ENCODE data around the gene ABCB6. TPM values are rescaled to one million over a fixed set of nuclear protein-coding genes. Genes with fewer than 3 reads are reported as not detected.

ABCB6 gene
- total RNA-seq, 4 donors from 2014 or later: 17.4 to 27.3 (median 19.6) TPM

DNA sequence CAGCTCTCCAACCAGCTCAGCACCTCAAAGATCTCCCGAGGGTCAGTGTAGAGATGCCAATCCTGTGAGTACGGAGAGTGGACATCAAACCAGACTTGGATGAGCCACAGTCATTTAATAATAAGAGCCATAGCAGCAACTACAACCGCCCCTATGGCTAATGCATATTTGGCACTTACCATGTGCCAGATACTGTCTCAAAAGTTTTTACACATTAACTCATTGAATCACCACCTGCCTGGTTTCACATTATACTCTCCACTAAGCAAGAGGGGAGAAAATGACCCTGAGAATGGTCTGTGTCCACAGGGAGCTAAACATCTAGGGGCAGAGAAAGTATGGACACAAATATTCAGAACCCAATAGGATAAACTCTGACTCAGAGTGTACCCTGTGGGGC lies 44.6 kb downstream of the ABCB6 start:
- TF ChIP-seq EP300 (IDR thresholded peaks at IDR 0.05) (no peak), POLR2AphosphoS5 (IDR thresholded peaks at IDR 0.05) (no peak), POLR2A (IDR thresholded peaks at IDR 0.05; ENCODE audit: low read depth) (no peak)
- TF ChIP-seq, protein P1, sequence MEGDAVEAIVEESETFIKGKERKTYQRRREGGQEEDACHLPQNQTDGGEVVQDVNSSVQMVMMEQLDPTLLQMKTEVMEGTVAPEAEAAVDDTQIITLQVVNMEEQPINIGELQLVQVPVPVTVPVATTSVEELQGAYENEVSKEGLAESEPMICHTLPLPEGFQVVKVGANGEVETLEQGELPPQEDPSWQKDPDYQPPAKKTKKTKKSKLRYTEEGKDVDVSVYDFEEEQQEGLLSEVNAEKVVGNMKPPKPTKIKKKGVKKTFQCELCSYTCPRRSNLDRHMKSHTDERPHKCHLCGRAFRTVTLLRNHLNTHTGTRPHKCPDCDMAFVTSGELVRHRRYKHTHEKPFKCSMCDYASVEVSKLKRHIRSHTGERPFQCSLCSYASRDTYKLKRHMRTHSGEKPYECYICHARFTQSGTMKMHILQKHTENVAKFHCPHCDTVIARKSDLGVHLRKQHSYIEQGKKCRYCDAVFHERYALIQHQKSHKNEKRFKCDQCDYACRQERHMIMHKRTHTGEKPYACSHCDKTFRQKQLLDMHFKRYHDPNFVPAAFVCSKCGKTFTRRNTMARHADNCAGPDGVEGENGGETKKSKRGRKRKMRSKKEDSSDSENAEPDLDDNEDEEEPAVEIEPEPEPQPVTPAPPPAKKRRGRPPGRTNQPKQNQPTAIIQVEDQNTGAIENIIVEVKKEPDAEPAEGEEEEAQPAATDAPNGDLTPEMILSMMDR (IDR thresholded peaks at IDR 0.05): no peak
- intact Hi-C loops (cut with DNase I): loop anchor here (10.0 kb wide), 1 partner anchor 211 kb away; the partner anchor contains the start of gene DNPEP

DNA sequence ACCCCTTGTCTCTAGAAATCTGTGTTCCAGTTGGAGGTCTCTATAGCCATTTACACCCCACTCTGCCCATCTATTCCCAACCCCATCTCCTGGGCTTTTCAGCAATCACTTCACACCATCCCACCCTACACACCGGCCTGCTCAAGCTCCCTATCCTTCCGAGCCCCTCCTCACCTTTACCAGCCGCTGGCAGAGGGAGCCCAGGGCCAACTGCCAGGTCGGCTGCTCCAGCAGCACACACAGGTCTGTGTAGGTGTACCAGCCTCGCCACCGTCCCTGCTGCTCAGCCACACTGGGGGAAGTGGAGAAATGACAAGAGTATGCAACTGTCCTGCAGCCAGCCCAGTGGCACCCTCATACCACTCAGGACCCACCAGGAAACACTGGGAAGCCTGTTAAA lies 45.6 kb downstream of the ABCB6 start:
- Histone ChIP-seq H3K36me3 (peaks cover 19 to 39% (median 35%) of the 10 kb centered on the region in 4 donors), H3K4me1 (peaks cover 25 to 58% (median 43%) of the 10 kb centered on the region in 4 donors), H3K4me3 (no peak overlapping the region), H3K27ac (replicated peaks in 1 of 4) (no peak overlapping the region), H3K9me3 (no peaks in the 10 kb centered on the region), H3K27me3 (no peaks in the 10 kb centered on the region)
- no peak for TF ChIP-seq EP300 (IDR thresholded peaks at IDR 0.05)
- TF ChIP-seq, protein P1 (IDR thresholded peaks at IDR 0.05): no peak
- WGBS: 95% methylated on average over 6 of the region's 6 CpGs
- intact Hi-C loops (cut with DNase I): loop anchor here (10.0 kb wide), 1 partner anchor 212 kb away; the partner anchor contains the start of gene DNPEP
- peak; percentile 70 for DNase-seq (ENCODE audit: extremely low spot score)

More for the DNA sequence above, 44.6 kb downstream of the ABCB6 start:
- Histone ChIP-seq H3K4me3 (no peak overlapping the region), H3K9me3 (no peaks in the 10 kb centered on the region), H3K36me3 (peaks cover 19 to 39% (median 35%) of the 10 kb centered on the region in 4 donors), H3K4me1 (peaks cover 30 to 65% (median 50%) of the 10 kb centered on the region in 4 donors), H3K27ac (replicated peaks in 1 of 4) (no peak overlapping the region), H3K27me3 (no peaks in the 10 kb centered on the region)
- 89% methylated on average over 3 of the region's 3 CpGs for WGBS
- no peak for DNase-seq (ENCODE audit: extremely low spot score)

DNA sequence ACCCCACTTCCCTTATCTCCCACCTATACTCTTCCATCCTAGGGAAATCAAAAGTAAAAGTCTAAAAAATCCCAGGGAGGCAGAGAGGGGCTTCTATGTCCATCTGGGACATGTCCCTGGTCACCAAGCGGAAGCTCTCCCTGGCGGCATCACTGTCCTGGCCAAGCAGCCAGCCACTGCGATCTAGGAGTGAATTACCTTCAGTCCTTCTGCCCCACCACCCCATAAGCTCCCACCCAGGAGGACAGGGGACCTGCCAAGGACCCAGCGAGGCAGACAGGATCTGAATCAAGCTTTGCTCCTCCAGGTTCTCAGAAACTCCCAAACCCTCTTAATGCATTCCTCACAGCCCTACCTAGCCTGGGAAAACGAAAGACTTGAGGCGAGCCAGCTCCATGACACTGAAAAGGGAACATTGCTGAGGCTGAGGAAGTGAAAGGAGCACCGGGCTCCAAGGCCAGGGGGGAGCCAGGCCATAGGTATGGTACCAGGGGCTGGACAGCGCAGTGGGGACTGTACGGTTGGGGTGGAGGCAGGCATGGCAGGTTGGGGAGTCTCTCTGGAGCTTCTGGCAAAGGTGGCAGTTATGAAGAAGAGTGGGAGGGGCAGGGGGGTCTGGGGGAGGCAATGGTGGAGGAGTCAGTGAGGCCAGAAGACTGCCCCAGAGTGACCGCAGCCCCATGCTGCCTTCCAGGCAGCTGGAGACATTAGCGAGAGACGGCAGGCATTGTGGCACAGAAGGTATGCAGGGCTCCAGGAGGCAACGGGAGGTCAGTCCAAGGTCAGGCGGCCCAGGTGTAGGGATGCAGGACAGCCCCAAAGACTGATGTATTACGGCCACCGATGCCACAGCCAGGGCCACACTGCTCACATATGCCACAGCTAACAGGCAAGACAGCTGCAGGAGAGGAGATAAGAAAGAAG lies 46.3 kb downstream of the ABCB6 start:
- WGBS: 95% methylated on average over 15 of the region's 16 CpGs
- H3K36me3 ChIP-seq: peaks cover 19 to 39% (median 35%) of the 10 kb centered on the region in 4 donors
- no peaks in the 10 kb centered on the region for H3K27me3 ChIP-seq
- H3K4me3 ChIP-seq: no peak overlapping the region
- peak overlapping the region; percentile 64 to 84 (median 81) for H3K27ac ChIP-seq (replicated peaks in 1 of 4)
- TF ChIP-seq, protein P1 (IDR thresholded peaks at IDR 0.05): no peak
- TF ChIP-seq EP300 (IDR thresholded peaks at IDR 0.05) (no peak), POLR2AphosphoS5 (IDR thresholded peaks at IDR 0.05) (no peak), POLR2A (IDR thresholded peaks at IDR 0.05; ENCODE audit: low read depth) (no peak)
- DNase-seq (ENCODE audit: extremely low spot score): peak; percentile 74
- H3K9me3 ChIP-seq: no peaks in the 10 kb centered on the region
- H3K4me1 ChIP-seq: peaks cover 25 to 58% (median 43%) of the 10 kb centered on the region in 4 donors
- intact Hi-C loops (cut with DNase I): loop anchor here (10.0 kb wide), 1 partner anchor 212 kb away; the partner anchor contains the start of gene DNPEP

DNA sequence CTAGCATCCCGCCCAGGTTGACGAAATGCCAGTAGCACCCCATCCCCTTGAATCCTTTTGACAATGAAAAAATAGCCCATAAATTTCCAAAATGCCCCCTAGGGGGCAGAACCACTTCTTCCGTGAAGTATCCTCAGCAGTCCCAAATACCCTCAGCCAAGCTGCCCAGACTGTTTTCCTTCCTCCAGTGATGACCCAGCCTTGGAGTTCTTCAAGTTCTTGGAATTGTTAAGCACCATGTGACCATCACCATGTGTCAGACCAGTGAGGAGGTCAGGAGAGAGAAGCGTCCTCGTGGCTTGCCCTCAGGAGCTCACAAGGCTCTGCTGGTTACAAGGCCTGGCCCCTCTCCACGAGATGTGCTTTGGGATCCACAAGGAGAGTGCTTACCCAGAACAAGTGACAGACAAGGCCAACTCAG lies 47.5 kb downstream of the ABCB6 start:
- no peak for TF ChIP-seq EP300 (IDR thresholded peaks at IDR 0.05)
- TF ChIP-seq POLR2A (IDR thresholded peaks at IDR 0.05; ENCODE audit: low read depth): no peak
- TF ChIP-seq POLR2AphosphoS5 (IDR thresholded peaks at IDR 0.05): peak; percentile 73 to 80
- TF ChIP-seq, protein P1 (IDR thresholded peaks at IDR 0.05): peak; percentile 72 to 86 (median 81)
- H3K9me3 ChIP-seq: no peaks in the 10 kb centered on the region
- H3K27ac ChIP-seq (replicated peaks in 1 of 4): peak overlapping the region; percentile 64 to 84 (median 81)
- H3K4me1 ChIP-seq: peaks cover 25 to 58% (median 43%) of the 10 kb centered on the region in 4 donors
- peaks cover 19 to 39% (median 35%) of the 10 kb centered on the region in 4 donors for H3K36me3 ChIP-seq
- no peak overlapping the region for H3K4me3 ChIP-seq
- intact Hi-C loops (cut with DNase I): loop anchor here (10.0 kb wide), 1 partner anchor 214 kb away; the partner anchor contains the start of gene DNPEP
- no peaks in the 10 kb centered on the region for H3K27me3 ChIP-seq
- DNase-seq (ENCODE audit: extremely low spot score): peak; percentile 92
- WGBS: 42% methylated on average over 6 of the region's 6 CpGs

All from esophagus muscularis mucosa (tissue), 4 donors.